VCaP (cell line): ENCODE data around the gene TMEM50B.
A peak's percentile ranks its signal among the peaks of the same experiment; 100 is the strongest.

Source experiments
- H3K27ac ChIP-seq: fragments of 450-650 bp; 2 replicates; pipeline ENCODE4 v1.5.1; 2017
- CTCF ChIP-seq: fragments of 450-650 bp; conservative IDR thresholded peaks from 2 replicates; pipeline ENCODE4 v1.5.1; 2017; ENCODE audit warnings: mild to moderate bottlenecking, moderate library complexity

Gene TMEM50B

GRCh38 chr21:33479679-33480480, at the start of gene TMEM50B:
Gene TMEM50B (minus strand): TSS chr21:33479974. CDS start chr21:33468885, 11,089 bp downstream.
- peak; percentile 87 for TF ChIP-seq CTCF
- peak within 1 kb of the TSS; percentile 92 for H3K27ac ChIP-seq

- no peak for TF ChIP-seq CTCF
- H3K27ac ChIP-seq = no peak overlapping the region
These were observed 43.2 kb upstream of the TMEM50B start for GRCh38 chr21:33522953-33523349.

DNA sequence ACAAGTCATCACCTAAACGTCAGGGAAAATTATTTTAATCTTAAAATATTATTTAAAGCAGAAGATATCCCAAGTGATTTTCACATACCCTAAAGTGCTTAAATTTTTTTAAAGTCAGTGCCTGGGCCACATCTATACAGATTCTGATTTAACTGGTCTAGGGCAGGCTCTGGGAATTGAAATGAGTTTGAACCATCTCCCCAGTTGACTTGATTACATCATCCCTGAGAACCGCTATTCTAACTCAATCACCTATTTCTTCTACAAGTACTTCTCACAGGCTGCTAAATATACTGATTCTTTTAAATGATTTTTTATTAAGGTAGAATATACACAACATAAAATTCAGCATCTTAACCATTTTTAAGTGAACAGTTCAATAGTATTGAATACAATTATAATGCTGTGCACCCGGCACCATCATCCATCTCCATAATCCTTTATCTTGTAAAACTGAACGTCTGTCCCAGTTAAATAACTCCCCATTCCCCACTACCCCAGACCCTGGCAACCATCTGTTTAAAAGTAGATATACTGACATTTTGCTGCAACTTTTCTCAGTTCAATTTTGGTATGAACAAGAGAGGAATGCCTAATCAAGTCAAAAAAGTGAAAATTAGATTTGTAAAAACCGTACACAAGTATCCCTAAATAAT, 42.7 kb upstream of the TMEM50B start:
- TF ChIP-seq CTCF = no peak
- no peak overlapping the region for H3K27ac ChIP-seq

- TF ChIP-seq CTCF = no peak
- H3K27ac ChIP-seq = no peak overlapping the region
These were observed 39.1 kb upstream of the TMEM50B start for GRCh38 chr21:33518899-33519298.

- no peak for TF ChIP-seq CTCF
- no peak overlapping the region for H3K27ac ChIP-seq
These were observed 34.5 kb upstream of the TMEM50B start for GRCh38 chr21:33514229-33514628.

- TF ChIP-seq CTCF = no peak
- no peak overlapping the region for H3K27ac ChIP-seq
These were observed 32.7 kb upstream of the TMEM50B start for GRCh38 chr21:33512481-33512880.

GRCh38 chr21:33511639-33512038, 31.9 kb upstream of the TMEM50B start:
- no peak for TF ChIP-seq CTCF
- no peak overlapping the region for H3K27ac ChIP-seq
